Measurements from ENCODE around the gene VWA5B2. TPM values are rescaled to one million over a fixed set of nuclear protein-coding genes. Genes with fewer than 3 reads are reported as not detected.

The VWA5B2 gene
- total and polyA plus RNA-seq, 2 of the 13 experiments (the other 11 are each of a cell fraction or from before 2014, with no cell fraction given), result 0.03 to 0.04 TPM

DNA sequence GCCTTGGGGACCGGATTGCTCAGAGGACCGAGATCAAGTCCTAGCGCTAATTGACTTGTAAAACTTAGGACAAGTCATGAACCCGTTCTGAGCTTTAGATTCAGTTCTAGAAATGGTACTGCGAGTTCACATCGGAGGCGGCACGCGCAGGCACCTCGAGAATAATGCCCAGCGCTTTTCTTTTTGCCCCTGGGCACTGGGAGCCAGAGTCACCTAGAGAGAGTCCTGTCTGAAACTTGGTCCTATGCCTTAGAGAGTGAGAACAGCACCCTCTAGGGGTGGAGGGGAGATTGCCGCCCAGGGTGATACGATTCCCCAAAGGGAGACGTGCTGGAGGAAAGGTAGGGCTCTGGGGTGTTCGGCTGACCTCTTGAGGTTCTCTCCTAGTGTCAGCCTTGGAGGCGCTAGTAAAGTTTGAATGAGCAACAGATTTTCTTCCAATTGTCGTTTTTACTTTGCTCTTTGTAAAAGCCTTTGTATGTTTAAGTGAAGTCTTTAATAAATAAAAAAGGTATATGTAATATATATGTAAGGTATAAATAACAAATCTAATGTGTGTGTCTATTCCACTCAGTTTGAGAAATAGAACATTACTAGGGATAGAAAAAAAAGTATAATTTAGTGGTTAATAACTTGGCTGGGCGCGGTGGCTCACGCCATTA is 20.9 kb downstream of the VWA5B2 start (continued):
- peak; percentile 31; the same call in 1 of the 2 replicates for TF ChIP-seq DRAP1 (CRISPR knock-in tag; IDR thresholded peaks at IDR 0.05)
- no peak for TF ChIP-seq ZMYM2 (CRISPR knock-in tag; IDR thresholded peaks at IDR 0.05)
- TF ChIP-seq TGIF2 (CRISPR knock-in tag; IDR thresholded peaks at IDR 0.05), result peak; percentile 58; the same call in 1 of the 2 replicates
- peak; percentile 34; the same call in 1 of the 2 replicates for TF ChIP-seq FOSL2 (CRISPR knock-in tag; IDR thresholded peaks at IDR 0.05)
- TF ChIP-seq ZNF503 (CRISPR knock-in tag; IDR thresholded peaks at IDR 0.05), result 0 out of 2 replicates have a peak, but pooled peaks have one; percentile 6
- 0 out of 2 replicates have a peak, but pooled peaks have one; percentile 18 for TF ChIP-seq SMAD3 (CRISPR knock-in tag; IDR thresholded peaks at IDR 0.05)
- TF ChIP-seq ARNT2 (CRISPR knock-in tag; IDR thresholded peaks at IDR 0.05; ENCODE audit: low read depth), result 0 out of 2 replicates have a peak, but pooled peaks have one; percentile 11
- TF ChIP-seq KLF16 (CRISPR knock-in tag; IDR thresholded peaks at IDR 0.05), result 0 out of 4 replicates have a peak, but pooled peaks of 1 of the 2 experiments have one; percentile 2
- TF ChIP-seq POGZ (CRISPR knock-in tag; IDR thresholded peaks at IDR 0.05), result no peak
- TF ChIP-seq ZBTB25 (CRISPR knock-in tag; IDR thresholded peaks at IDR 0.05), result no peak
- no peak for TF ChIP-seq MAF1 (CRISPR knock-in tag; IDR thresholded peaks at IDR 0.05; ENCODE audit: borderline replicate concordance)
- TF ChIP-seq NFKBIZ (CRISPR knock-in tag; IDR thresholded peaks at IDR 0.05), result no peak
- no peak for TF ChIP-seq BRCA1 (CRISPR knock-in tag; IDR thresholded peaks at IDR 0.05)
- TF ChIP-seq ZNF331 (CRISPR knock-in tag; IDR thresholded peaks at IDR 0.05), result peak; percentile 70; the same call in 1 of the 2 replicates
- TF ChIP-seq, protein P1, sequence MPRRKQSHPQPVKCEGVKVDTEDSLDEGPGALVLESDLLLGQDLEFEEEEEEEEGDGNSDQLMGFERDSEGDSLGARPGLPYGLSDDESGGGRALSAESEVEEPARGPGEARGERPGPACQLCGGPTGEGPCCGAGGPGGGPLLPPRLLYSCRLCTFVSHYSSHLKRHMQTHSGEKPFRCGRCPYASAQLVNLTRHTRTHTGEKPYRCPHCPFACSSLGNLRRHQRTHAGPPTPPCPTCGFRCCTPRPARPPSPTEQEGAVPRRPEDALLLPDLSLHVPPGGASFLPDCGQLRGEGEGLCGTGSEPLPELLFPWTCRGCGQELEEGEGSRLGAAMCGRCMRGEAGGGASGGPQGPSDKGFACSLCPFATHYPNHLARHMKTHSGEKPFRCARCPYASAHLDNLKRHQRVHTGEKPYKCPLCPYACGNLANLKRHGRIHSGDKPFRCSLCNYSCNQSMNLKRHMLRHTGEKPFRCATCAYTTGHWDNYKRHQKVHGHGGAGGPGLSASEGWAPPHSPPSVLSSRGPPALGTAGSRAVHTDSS (CRISPR knock-in tag; conservative IDR thresholded peaks at IDR 0.05), result no peak
- no peak for TF ChIP-seq CSRNP2 (CRISPR knock-in tag; conservative IDR thresholded peaks at IDR 0.05; ENCODE audit: low read depth)
- TF ChIP-seq CTCF (CRISPR knock-in tag; IDR thresholded peaks at IDR 0.05), result peak; percentile 92

Measured in HepG2 (cell line).